Neural crest cell (in vitro differentiated cells): ENCODE measurements around the gene ALPG. TPM values are rescaled to one million over a fixed set of nuclear protein-coding genes. Genes with fewer than 3 reads are reported as not detected.
"Not testable (repeated sequence)": the region's sequence is repeated elsewhere in the genome, so short reads cannot be mapped to it uniquely, and the experiment has no call there.

ENCODE experiments used
- DNase-seq: peaks from one replicate; pipeline ENCODE4 v3.0.0; 2021; ENCODE audit warnings: low read depth, mixed read lengths, low spot score
- H3K27ac Mint-ChIP-seq: one replicate; pipeline ENCODE4 v1.8.0; 2021; ENCODE audit warnings: mild to moderate bottlenecking, mixed read lengths; ENCODE audit not compliant: unreplicated experiment
- H3K27me3 Mint-ChIP-seq: 2 replicates; pipeline ENCODE4 v1.8.0; 2021; ENCODE audit warnings: low read depth, mild to moderate bottlenecking, mixed read lengths
- H3K36me3 Mint-ChIP-seq: 2 replicates; pipeline ENCODE4 v1.8.0; 2021; ENCODE audit warnings: low read depth, mild to moderate bottlenecking, mixed read lengths
- H3K4me1 Mint-ChIP-seq: 2 replicates; pipeline ENCODE4 v1.8.0; 2021; ENCODE audit warnings: mixed read lengths
- H3K4me3 Mint-ChIP-seq: one replicate; pipeline ENCODE4 v1.8.0; 2021; ENCODE audit warnings: mild to moderate bottlenecking, mixed read lengths
- H3K9me3 Mint-ChIP-seq: 2 replicates; pipeline ENCODE4 v1.8.0; 2021; ENCODE audit warnings: mixed read lengths
- CTCF ChIP-seq: fragments of 200-600 bp; sonication (generic); conservative IDR thresholded peaks from 2 replicates; pipeline ENCODE4 v1.5.0; 2021; ENCODE audit warnings: antibody characterized with exemption, mild to moderate bottlenecking
- long read RNA-seq: library from polyadenylated mRNA; unstranded; transcript quantifications from one replicate; pipeline ENCODE4 v2.0.0, GENCODE V29; 2020
- total RNA-seq: library from RNA; stranded (reverse); gene quantifications from 2 replicates; pipeline ENCODE4 v1.2.1, GENCODE V29; 2021

The ALPG gene
- total RNA-seq = not detected in 2 replicates
- long read RNA-seq = 0 reads

- no peak for DNase-seq
- Mint-ChIP-seq H3K4me1 (no peaks in the 10 kb centered on the region), H3K36me3 (no peaks in the 10 kb centered on the region), H3K4me3 (no peak within 1 kb of the TSS), H3K27ac (no peak within 1 kb of the TSS), H3K9me3 (no peaks in the 10 kb centered on the region), H3K27me3 (peaks cover 15% of the 10 kb centered on the region)
- TF ChIP-seq CTCF = no peak
Observed at GRCh38 chr2:232406556-232407310, at the start of gene ALPG. ALPG (plus strand) TSS chr2:232406844; CDS start chr2:232406895, 51 bp downstream.

GRCh38 chr2:232361646-232362045 lies 45.0 kb upstream of the ALPG start:
- no peak for TF ChIP-seq CTCF
- Mint-ChIP-seq H3K9me3 (no peaks in the 10 kb centered on the region), H3K27me3 (peaks cover 3% of the 10 kb centered on the region), H3K27ac (no peak overlapping the region), H3K4me1 (no peaks in the 10 kb centered on the region), H3K36me3 (no peaks in the 10 kb centered on the region), H3K4me3 (no peak overlapping the region)
- DNase-seq = no peak

GRCh38 chr2:232362174-232362900 lies 44.3 kb upstream of the ALPG start:
- DNase-seq = no peak
- peaks cover 6% of the 10 kb centered on the region for H3K4me1 Mint-ChIP-seq
- H3K9me3 Mint-ChIP-seq = no peaks in the 10 kb centered on the region

GRCh38 chr2:232363064-232363783 lies 43.4 kb upstream of the ALPG start:
- H3K9me3 Mint-ChIP-seq, H3K4me1 Mint-ChIP-seq, H3K4me3 Mint-ChIP-seq, H3K36me3 Mint-ChIP-seq, H3K27me3 Mint-ChIP-seq, H3K27ac Mint-ChIP-seq, DNase-seq: not testable (repeated sequence)

More at GRCh38 chr2:232362174-232362900, 44.3 kb upstream of the ALPG start:
- H3K4me3 Mint-ChIP-seq = no peak overlapping the region
- TF ChIP-seq CTCF = no peak
- H3K36me3 Mint-ChIP-seq = no peaks in the 10 kb centered on the region
- no peaks in the 10 kb centered on the region for H3K27me3 Mint-ChIP-seq
- H3K27ac Mint-ChIP-seq = no peak overlapping the region

- DNase-seq = no peak
- H3K9me3 Mint-ChIP-seq = no peaks in the 10 kb centered on the region
- H3K27me3 Mint-ChIP-seq = no peaks in the 10 kb centered on the region
- H3K27ac Mint-ChIP-seq = no peak overlapping the region
- H3K36me3 Mint-ChIP-seq = no peaks in the 10 kb centered on the region
- no peak overlapping the region for H3K4me3 Mint-ChIP-seq
- no peak for TF ChIP-seq CTCF
- H3K4me1 Mint-ChIP-seq = peaks cover 10% of the 10 kb centered on the region
Observed at GRCh38 chr2:232363784-232364615, 42.6 kb upstream of the ALPG start.

GRCh38 chr2:232364806-232365594 lies 41.6 kb upstream of the ALPG start:
- not testable (repeated sequence) for H3K27me3 Mint-ChIP-seq, H3K4me3 Mint-ChIP-seq, H3K9me3 Mint-ChIP-seq, DNase-seq, H3K36me3 Mint-ChIP-seq
- H3K27ac Mint-ChIP-seq = peak overlapping the region; percentile 19
- H3K4me1 Mint-ChIP-seq = peaks cover 17% of the 10 kb centered on the region
